CD4-positive, alpha-beta T cell treated with Interleukin-6 at 100 ng/mL for 8 hours (primary cell): ENCODE data around the gene BRD3OS.

Experiments
- DNase-seq: peaks from one replicate; pipeline ENCODE4 v3.0.0-alpha.2; 2020; ENCODE audit warnings: mixed read lengths, low spot score

Gene BRD3OS

DNA sequence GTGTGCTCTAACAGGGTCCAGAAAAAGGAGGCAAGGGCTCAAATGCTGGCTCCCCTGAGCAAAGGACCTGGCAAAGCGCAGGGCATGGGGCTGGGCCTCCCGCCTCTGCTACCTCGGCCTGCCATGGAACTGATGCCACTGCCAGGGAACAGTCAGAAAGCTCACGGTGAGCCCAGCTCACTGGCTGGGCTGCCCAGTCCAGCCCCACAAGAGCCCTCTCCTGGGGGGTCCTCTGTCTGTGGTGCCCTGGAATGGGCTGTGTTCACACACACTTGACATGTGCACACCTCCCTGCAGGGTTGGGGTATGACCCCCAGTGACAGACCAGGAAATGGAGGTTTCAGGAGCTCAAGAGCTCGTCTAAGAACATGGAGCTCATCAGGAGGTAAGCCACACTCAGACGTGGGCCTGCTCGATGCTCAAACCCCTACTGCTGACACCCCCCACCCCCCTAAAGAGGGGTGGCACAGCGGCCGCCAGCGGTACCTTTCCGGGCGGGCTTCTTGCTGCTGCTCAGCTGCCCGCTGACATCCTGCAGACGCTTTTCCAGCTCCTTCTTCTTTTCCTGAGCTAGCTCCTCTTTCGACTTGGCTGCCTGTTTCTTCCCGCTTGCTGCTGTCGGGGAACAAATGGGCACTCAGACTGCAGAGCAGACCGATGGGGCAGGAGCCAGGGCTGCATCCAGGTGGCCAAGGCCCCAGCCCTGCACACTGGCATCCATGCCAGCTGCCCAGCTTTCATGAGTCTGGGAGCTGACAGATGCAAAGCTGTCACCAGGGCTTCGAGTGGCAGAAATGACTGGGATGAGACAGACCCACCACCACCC is 9.1 kb downstream of the BRD3OS start:
- DNase-seq: no peak

DNA sequence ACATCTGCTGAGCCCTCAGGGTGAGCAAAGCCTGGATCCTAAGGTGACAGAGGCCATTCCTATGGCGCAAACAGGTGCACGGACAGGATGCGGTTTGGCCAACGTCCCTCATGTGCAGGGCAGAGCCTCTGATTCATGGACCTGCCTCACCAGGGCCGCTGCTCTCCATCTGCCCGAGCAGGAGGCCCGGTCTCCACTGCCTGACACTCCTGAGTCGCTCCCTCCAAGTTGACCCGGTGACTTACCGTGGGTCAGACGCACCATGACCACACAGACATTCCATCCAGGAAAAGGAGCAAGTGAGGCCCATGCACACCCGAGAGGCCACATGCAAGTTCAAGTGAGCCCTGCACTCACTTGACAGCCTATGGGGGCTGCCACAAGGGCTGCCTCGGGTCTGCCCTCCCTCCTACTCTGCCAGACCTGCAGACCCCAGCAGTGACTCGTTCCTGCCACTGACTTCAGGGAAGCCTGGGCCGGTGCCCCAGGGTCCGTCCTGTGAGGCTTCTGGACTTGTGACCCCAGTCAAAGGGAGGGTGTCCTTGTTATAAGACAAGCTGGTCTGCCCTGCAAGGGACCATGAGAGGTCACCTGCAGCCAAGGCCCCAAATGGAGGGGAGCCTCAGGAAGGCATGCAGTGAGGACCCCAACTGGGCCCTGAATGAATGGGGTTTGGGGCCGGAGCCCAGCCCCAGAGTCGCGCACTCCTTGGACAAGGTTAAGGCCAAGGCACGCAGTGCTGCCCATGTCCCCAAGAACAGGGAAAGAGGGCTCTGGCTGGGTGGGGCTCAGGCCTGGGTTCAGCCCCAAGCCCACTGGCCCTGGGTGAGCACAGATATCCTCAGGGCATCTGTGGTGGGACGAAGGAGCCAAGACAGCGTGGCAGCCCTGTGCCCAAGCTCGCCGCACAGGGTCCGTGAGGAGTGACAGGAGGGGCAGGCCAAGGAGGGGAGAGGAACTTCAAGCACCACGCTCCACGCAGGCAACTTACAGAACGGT is 10.1 kb downstream of the BRD3OS start:
- DNase-seq: no peak

DNA sequence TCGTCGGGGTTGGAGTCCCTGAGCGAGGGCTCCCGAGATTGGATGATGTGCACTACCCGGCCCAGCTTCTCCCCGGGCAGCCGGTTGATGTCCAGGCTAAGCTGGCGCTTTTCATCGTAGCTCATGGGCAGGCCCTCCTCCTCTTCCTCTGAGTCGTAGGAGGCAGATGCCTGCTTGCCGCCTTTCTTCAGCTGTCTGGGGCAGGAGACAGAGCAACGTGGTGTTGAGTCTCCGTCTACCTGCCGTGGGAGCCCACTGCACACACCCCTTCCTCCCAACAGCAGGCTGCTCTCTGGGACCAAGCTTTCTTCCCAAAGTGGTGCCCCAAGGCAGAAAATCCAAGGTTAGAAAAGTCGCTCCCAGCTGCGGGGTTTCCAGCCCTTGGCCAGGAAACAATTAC is 10.8 kb downstream of the BRD3OS start:
- no peak for DNase-seq

DNA sequence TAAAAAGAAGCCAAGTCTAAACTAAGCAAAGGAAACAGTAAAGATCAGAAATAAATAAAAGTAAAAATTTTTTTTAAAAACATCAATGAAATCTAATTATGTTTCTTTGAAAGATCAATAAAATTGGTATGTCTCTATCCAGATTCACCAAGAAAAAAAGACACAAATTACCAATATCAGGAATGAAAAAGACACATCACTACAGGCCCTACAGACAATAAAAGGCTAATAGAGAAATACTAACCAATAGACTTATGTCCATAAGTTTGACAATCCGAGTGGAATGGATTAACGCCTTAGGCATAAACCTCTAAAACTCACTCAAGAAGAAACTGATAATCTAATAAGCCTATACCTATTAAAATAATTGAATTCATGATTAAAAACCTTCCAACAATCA is 12.4 kb downstream of the BRD3OS start:
- no peak for DNase-seq

DNA sequence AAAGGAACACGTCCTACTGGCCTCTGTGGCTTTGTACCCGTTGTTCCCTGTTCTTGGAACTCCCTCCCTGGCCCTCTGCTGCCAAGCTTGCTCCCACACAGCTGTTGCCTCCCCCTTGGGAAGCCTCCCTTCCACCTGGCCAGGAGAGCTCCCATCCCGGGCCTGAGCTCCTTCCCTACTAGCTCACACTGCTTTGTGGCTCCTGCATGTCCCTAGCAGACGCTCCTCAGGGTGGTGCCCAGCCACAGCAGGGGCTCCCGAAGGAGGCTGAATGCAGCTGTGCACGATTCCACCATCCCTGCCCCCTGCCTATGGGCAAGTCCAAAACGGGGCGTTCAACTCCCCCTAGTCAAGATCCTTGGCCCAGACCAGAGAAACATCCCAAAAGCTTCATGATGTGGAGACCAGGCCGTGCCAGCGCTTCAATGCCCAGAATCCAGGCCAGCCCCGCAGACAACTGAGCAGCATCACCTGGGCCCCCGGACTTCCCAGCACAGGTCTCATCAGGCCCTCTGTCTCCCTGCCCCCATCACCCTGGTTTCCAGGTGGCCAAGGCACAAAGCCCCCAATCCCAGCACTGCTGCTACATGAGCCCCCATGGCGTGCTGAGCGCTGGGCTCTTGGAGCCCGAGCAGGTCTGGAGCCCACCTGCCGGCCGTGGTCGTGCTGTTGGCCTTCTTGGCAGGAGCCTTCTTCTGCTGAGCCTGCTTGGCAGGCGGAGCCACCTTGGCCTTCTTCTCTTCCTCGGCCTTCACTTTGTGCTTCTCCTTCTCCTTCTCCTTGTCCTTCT is 14.3 kb downstream of the BRD3OS start:
- no peak for DNase-seq

DNA sequence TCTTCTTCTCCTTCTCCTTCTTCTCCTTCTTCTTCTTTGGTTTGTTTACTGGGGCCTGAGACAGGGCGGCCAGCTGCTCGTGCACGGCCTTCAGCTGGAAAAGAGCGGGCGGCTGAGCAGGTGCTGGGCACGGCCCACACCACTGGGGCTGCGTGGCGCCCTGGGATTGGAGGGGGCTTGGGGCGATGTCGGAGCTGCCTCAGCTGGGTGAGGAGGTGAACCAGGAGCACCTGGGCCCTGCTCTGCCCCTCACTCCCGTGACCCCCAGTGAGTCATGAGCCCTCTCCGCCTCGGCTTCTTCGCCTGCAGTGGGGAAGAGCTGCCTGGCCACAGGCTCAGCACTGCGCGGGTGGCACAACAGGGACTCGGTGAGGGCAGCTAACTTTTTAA is 14.9 kb downstream of the BRD3OS start:
- no peak for DNase-seq

DNA sequence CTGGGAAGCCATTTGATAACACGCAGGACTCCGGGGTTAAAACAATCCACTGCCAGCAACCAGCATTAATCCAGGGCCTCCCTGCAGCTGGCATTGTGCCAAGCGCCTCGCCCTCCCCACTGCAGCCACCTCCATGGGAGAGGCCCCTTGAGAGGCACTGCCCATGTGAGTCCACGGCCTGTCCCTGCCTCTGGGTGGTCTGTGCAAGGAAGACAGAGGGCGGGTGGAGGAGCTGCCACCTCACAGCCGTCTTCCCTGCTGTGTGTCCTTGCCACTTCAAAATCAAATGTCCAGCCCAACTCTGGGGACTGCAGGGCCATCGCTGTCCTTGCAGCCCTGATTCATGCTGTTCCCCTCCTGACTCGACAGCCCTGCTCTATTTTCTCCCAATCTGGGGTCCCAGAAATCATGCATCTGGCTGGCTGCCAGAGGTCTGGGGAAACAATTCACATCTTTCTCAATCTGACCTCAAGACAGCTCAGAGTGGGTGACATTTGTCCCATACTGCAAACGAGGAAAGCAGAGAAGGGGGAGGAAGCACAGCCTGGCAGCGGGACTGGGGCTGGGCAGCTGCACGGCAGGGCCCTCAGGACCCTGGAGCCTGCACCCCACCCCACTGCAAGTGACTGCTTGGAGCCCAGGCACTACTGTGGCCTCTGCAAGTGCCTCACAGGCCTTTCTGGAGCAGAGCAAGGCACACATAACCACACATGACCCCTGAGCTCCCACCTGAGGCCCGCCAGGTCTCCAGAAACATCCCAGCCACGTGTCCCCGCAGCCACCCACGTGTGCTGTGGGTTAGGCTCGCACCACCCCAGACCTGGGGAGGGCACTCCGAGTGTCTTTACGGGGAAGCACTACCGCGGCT is 15.7 kb downstream of the BRD3OS start:
- DNase-seq: no peak

DNA sequence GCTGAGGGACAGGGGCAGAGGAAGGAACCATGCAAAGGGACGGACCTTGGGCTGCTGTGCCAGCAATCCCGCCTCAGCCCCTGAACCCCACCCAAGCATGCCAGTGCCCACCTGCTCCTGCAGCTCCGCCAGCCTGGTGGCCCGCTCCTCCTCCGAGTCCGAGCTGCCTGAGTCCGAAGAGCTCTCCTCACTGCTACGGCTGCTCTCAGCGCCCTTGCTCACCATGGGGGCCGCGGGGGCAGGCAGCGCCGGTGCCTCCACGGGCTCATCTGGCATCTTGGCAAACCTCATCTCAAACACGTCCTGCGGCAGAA is 16.3 kb downstream of the BRD3OS start:
- DNase-seq: no peak

DNA sequence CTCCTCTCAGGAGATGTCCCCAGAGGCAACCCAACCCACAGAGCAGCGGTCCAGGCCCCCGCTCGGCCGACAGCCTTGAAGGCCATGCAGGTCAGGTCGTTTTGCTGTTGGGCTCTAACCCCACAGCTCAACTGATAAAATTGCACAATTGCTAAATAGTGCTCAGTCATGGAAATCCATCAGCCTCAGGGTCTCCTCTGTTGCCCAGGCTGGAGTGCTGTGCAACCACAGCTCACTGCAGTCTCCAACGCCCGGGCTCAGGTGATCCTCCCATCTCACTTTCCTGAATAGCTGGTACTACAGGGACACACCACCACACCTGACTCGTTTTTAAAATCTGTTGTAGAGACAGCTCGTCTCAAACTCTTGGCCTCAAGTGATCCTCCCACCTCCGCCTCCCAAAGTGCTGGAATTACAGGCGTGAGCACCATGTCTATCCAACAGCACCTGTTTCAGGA is 18.3 kb downstream of the BRD3OS start:
- DNase-seq: no peak

DNA sequence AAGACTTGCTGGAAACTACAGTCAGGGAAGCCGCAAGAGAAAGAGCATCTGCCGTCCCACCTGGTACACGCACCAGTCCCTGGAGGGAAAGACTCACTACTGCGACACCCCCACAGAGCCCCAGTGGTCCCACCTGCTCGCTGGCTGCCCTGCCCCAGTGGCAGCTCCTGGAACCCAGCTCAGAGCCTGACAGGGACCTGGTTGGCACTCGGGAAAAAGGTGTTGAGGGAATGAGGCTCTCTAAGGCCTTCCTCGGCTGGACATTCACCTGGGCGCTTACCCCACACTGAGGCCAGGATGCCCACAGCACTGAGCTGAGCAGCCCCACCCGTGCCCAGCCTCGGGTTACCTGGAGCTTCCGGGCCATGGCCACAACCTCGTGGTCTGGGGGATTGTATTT is 19.7 kb downstream of the BRD3OS start:
- no peak for DNase-seq

DNA sequence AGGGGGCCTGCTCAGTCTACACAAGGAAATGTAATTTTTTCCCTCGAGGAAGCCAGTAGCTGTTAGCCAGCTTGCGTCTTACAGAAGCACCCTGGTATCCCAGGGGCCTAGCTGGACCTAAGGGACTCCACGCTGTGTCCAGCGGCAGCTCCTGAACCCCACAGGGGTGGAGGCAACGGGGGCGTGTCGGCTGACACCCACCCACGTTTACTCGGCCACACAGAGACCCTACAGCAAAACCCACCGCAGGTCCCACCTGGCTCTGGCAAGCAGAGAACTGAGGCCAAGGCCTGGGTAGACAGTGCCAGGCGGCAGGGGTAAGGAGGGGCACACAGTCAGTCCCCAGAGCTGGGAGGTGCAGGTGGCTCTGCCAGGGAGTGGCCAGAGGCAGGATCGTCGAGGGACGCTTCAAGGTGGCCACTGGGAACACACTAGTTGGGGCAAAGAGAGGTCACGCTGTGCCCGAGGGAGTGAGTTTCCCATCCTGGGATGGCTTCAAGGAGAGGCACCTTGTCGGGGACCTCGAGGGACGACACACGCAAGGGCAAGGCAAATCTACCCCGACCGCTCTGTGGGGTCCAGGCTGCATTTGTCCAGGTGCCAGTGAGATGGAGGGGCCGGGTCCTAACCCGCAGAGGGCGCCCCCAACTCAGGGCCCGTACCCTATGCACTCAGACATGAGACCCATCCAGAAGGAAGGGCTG is 20.7 kb downstream of the BRD3OS start:
- DNase-seq: no peak

DNA sequence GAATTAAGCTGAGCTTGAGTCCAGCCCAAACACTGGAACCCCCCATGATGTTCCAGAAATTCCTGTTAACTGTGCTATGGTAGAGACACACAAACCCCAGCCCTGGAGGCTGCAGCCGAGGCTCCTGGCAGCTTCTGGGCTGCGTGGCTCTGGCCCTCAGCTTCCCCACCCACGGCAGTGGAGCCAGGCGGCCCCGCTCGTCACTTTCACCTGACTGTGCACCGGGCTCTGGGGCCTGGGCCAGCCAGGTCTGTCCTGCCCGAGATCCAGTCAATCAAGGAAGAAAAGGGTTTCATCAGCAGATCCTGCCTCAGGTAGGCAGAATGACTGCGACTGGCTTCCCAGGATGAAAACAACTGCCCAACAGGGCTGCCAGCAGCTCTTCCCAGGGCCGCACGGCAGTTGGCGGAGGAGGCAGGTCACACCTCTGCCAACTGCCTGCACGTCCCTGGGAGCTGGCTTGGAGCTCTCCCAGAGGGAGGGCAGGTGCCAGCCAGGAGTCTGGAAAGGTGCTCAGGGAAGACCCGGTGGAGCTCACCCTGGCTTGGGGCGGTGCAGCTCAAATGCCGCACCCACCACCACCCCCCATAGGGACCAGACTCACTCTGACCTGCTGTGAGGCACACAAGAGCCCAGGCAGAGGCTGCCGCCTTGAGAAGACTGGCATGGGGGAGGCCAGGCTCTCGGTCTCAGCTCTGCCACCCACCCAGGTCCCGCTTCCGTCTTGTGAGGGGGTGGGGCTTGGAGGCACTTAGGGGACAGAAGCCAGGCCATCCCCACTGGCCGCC is 21.8 kb downstream of the BRD3OS start:
- DNase-seq: no peak

DNA sequence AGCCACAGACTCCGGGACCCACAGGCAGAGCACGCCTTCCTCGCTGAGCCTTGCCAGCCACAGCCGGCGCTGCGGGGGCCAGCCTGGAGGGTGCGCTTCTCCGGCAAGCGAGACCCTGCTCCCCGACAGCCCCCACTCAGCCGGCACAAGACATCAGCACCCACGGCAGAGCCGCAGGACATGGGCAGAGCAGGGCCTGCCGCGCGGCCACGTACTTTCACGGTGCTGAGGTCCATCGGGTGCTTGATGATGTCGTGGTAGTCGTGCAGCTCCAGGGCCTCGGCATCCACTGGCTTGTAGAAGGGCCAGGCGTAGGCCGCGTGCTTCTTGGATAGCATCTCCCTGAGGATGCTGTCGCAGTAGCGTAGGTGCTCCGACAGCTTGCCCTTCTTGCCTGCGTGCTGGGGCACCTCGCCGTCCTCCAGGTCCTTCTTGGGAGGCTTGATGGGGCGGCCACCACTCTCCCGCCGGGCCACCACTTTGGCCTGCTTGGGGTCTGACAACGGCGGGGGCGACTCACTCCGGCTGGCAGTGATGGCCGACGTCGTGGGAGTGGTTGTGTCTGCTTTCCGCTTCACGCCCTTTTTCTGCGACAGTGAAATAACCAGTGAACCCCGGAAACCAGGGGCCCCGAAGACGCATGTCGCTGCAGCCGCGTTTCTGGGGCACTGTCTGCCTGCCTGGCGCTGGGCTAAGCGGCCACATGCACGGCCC is 22.7 kb downstream of the BRD3OS start:
- DNase-seq: no peak

DNA sequence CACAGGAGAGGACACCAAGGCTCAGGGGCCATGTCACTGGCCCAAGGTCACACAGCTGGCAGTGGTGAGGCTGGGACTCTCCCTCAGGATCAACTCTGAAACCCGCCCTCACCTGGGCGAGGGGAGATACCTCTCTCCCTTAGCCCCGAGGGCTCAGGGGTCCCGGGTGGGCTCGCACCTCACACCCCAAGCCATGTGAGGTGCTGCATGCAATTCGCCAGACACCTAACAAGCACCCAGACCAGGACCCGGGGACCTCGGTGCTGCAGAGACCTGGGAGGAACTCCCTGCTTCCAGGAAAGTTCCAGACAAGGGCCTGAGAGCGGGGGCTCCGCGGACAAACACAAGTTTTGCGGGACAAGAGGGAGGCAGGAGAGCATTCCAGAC is 23.3 kb downstream of the BRD3OS start:
- no peak for DNase-seq

DNA sequence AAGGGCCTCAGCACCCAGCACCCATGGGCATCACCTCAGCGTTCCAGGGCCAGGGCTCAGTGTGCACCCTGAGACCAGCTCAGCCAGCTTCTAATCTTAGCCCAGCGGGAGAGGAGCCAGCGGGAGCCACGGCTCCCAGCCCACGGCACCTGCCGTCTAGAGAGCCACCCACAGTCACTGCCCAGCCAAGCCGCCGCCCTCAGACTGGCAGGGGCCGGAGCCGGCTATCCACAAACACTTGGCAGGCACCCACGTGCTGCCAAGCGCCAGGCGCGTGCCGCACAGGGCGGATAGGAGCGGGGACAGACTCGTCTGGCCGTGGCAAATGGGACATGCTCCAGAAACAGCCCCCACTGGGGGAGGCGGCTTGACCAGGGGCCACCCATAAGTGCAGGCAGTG is 24.0 kb downstream of the BRD3OS start:
- no peak for DNase-seq

DNA sequence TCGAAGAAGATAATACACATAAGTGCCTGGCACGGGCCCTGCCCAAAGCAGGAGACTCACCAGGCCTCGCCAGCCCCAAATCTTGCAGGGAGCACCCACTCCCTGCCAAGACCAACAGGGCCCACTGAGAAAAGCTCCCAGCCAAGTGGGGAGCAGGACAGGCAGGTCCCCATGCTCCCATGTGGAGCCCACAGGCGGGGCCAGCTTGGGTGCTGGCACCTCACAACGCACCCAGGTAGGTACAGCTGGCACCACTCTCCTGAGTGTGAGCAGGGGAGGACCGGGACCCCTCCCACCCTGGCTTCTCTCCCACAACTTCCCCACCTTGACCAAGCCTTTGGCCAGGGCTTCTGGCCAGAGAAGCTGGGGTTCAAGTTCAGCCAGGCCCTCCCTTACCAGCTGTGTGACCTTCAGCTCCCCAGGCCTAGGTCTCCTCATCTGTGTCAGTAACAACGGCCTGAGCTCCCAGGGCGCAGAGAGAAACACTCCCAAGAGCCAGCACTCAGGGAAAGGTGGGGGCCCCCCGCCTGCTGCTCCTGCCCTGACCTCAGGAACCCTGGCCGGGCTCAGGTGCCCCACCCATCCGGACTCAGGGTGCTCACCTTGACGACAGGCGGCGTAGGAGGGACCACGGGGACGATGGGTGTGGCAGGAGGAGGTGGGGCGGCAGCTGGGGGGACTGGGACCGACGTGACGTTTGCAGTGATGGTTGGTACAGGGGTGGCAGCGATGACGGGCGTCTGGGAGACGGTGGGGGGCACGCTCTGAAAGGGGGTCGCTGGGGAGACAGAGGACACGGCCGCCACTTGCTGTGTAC is 24.7 kb downstream of the BRD3OS start:
- DNase-seq: no peak

DNA sequence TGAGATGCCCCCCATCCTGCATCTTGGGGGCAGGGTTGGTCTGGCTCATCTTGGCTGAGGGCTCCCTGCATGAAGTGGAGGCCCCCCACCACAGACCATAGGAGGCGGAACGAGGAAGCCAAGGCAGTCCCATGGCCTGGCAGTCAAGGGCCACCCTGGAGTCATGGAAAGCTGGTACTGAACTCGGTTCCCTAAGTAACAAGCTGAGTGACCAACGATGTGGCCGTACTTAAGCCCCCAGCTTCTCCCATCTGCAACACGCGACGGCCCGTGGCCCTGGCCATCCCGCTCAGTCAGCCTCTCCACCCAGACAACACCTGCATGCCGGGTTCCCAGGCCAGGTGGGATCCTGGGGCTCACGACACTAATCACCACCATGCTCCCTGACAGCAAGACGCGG is 25.4 kb downstream of the BRD3OS start:
- no peak for DNase-seq

DNA sequence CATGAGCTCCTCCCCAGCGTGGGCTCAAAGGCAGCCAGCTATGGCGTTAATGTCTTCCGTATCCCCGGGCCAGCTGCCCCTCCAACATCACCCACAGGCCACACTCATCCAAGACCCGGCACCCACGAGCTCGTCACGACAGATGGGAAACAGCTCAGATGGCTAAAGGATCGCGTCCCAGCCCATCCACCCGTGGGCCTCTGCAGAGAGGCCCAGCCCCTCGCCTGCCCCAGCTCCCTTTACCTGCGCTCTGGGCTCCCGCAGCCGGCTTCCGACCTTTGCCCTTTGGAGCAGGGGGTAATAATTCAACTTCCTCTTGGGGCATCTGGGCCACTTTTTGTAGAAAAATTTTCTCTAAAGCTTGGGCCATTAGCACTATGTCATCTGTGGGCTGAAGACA is 26.0 kb downstream of the BRD3OS start:
- no peak for DNase-seq
